Measurements from ENCODE around the gene NEXMIF. TPM values are rescaled to one million over a fixed set of nuclear protein-coding genes. Genes with fewer than 3 reads are reported as not detected.

Gene NEXMIF
- total and polyA plus RNA-seq, 9 of the 15 experiments (the other 6 are each of a cell fraction or from before 2014, with no cell fraction given), result not detected

DNA sequence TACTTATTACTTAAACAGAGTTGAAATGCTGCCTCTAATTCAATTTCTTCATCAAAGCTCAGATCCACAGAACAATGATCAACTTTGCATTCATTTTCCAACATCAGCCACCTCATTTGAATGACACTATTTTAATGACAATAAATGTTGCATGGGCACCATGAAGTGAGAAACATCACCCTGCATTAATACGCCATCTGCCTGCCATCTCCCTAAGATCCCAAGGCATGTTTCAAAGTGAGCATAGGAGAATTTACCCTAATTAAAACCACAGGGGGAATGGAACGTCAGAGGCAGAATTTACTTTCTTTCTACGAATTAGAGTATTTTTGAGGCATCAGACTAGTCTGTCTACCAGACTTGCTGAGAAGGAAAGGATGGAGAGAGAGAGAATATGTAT, 32.7 kb downstream of the NEXMIF start:
- no peaks in the 10 kb centered on the region for H3K79me2 ChIP-seq (ENCODE audit: control insufficient read depth, insufficient read depth, low read length)
- BruUV-seq (replicated peaks), result no TSS peak
- no peaks in the 10 kb centered on the region for H3K9me1 ChIP-seq (ENCODE audit: control insufficient read depth, insufficient read depth, low read length)
- no peak overlapping the region for H3K4me2 ChIP-seq (ENCODE audit: insufficient read depth, low read length)
- WGBS (ENCODE audit: insufficient coverage, low coverage, missing lambda C conversion rate), result 0% methylated on average over 3 of the region's 3 CpGs
- H3K4me1 ChIP-seq (replicated peaks in 1 of 2; ENCODE audit: control insufficient read depth in 2 of 2, insufficient read depth in 2 of 2, low read length in 2 of 2), result no peaks in the 10 kb centered on the region
- H3K9me3 ChIP-seq (replicated peaks; ENCODE audit: control insufficient read depth, insufficient read depth, low read depth, low read length), result no peaks in the 10 kb centered on the region
- FAIRE-seq (no peak), ATAC-seq (no peak), DNase-seq (ENCODE audit: extremely low read depth in 1 of 4, low spot score in 3 of 4) (no peak)
- no peak overlapping the region for H3K4me3 ChIP-seq
- H3K36me3 ChIP-seq (ENCODE audit: control insufficient read depth, insufficient read depth, low read length), result no peaks in the 10 kb centered on the region
- ChIA-PET CTCF (ENCODE audit: low intra/inter-chr PET ratio) (no interaction called here), POLR2A (interaction anchor here (0.6 kb wide), 1 partner anchor 43 kb away, joined by 4 read pairs; no protein-coding TSS in a partner anchor)
- in situ Hi-C loops (cut with MboI) (no loop called here), intact Hi-C loops (cut with micrococcal nuclease) (no loop called here)
- TF ChIP-seq KLF6 (CRISPR knock-in tag; IDR thresholded peaks at IDR 0.05; ENCODE audit: borderline replicate concordance), result no peak
- TF ChIP-seq ZNF398 (CRISPR knock-in tag; IDR thresholded peaks at IDR 0.05), result no peak
- TF ChIP-seq PHTF2 (CRISPR knock-in tag; IDR thresholded peaks at IDR 0.05), result no peak
- no peak for TF ChIP-seq ZNF707 (CRISPR knock-in tag; conservative IDR thresholded peaks at IDR 0.05)
- no peak for TF ChIP-seq PPARD (CRISPR knock-in tag; IDR thresholded peaks at IDR 0.05)
- TF ChIP-seq CCNT2 (IDR thresholded peaks at IDR 0.05; ENCODE audit: borderline replicate concordance, extremely low read depth, insufficient read length, low read depth, low read length), result no peak
- no peak for TF ChIP-seq XRCC4 (IDR thresholded peaks at IDR 0.05; ENCODE audit: extremely low read depth, insufficient read depth, insufficient read length)
- TF ChIP-seq LCOR (CRISPR knock-in tag; IDR thresholded peaks at IDR 0.05), result no peak
- no peak overlapping the region for H2AFZ ChIP-seq (ENCODE audit: low read depth, low read length)
- no peaks in the 10 kb centered on the region for H3K27me3 ChIP-seq (ENCODE audit: control insufficient read depth in 2 of 2, insufficient read depth in 2 of 2, low read length in 2 of 2)
- no peak overlapping the region for H3K9ac ChIP-seq (ENCODE audit: insufficient read depth in 1 of 2, low read depth in 2 of 2, low read length in 2 of 2)
- H3K27ac ChIP-seq (ENCODE audit: extremely low read depth, low read depth, low read length), result no peak overlapping the region
- no peaks in the 10 kb centered on the region for H4K20me1 ChIP-seq (replicated peaks; ENCODE audit: control insufficient read depth, insufficient read depth, low read length)

All from K562 (cell line).